Tracheal epithelial cell (primary cell): Measurements from ENCODE around the gene LHPP. TPM values are rescaled to one million over a fixed set of nuclear protein-coding genes. Genes with fewer than 3 reads are reported as not detected.

ENCODE experiments used
- total RNA-seq: library from RNA; depleted of rRNA; stranded (reverse); fragments of >200 nt; gene quantifications from 2 replicates; pipeline ENCODE4 v1.2.1, GENCODE V29; 2014

LHPP gene
- 6.7 and 9.0 TPM in 2 replicates for total RNA-seq

GRCh38 chr10:124461642-124462347 lies at the start of gene LHPP:
Gene LHPP, plus strand, starts transcription at chr10:124461823. Its CDS starts 40 bp downstream, at chr10:124461863.

GRCh38 chr10:124418726-124419501 lies 42.7 kb upstream of the LHPP start, which contains the start of gene OAT:
Gene OAT, minus strand, starts transcription at chr10:124418923. Its CDS starts 6,752 bp downstream, at chr10:124412171.

GRCh38 chr10:124450012-124450782 lies 11.4 kb upstream of the LHPP start, which contains the start of gene NKX1-2:
Gene NKX1-2, minus strand, starts transcription at chr10:124450035. Its CDS starts 92 bp downstream, at chr10:124449943.

Other genes with a start within 250 kb of the LHPP start
- gene OAT, start 42.9 kb upstream of the LHPP start, total RNA-seq, result 123 and 156 TPM in 2 replicates
- gene NKX1-2, start 11.8 kb upstream of the LHPP start, total RNA-seq, result 1.5 and 2.2 TPM in 2 replicates